Fibroblast of skin of right biceps (primary cell): ENCODE measurements around the gene PECR.

Source experiments
- DNase-seq: peaks from one replicate; pipeline ENCODE4 v3.0.0-alpha.2; 2013

The PECR gene

DNA sequence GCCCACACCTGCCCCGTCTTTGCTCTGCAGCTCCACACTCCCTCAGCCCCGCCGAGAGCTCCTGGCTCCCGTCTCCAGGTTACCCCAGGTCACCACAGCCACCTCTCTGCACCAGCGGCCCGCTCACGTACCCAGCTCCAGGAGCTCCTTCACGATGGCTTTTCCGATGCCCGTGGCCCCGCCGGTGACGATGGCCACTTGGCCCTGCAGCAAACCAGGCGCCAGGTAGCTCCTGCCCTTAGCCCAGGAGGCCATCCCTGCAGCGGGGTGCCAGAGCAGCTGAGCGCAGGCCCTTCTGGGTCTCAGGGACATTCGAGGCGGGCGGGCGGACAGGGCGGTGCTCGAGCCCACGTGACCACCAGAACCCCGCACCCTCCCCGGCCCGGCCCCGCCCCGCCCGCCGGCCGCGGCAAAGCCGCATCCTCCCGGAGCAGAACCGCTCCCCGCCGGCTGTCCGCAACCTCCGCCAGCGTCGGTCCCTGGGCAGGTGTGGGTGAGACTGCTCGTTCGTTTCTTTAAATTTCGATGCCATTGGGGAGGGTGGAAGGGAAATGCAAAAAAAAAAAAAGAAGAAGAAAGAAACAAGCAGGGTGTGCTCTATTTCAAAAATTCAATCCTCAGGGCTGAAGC is at the start of gene PECR, which contains the start of gene TMEM169:
TSS of gene PECR (minus strand) at position 323 of the 630 bp plus-strand sequence. CDS start at position 255, 68 bp downstream.
TSS of gene TMEM169 (plus strand) at position 433 of the 630 bp plus-strand sequence. CDS start 14,045 bp downstream, outside the sequence.
- DNase-seq = peak; percentile 65

DNA sequence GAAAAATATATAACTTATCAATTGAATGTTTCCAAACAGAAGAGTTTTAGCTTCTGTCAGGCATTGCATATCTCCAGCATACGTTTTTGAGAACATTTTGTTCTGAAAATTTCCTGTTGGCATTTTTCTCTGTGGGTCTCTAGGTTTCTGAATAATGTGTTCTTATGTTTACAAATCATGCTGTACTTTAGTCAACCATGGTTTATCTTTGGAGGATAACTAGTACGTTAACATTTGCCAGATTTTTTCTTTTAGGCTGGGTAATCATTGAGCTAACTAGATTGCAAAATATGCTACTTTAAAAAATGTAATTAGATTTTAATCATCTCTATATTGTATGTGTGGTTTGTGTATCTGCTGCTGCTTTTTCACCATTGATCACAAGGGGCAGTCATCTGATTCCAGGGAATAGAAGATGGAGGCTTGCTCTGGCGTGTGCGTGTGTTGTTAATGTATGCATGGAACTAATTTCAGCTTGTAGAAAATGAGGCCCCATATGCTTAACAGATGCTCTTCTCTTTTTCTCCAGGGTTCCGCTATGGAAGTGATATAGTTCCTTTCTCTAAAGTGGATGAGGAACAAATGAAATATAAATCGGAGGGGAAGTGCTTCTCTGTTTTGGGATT is 48.9 kb upstream of the PECR start:
- no peak for DNase-seq

DNA sequence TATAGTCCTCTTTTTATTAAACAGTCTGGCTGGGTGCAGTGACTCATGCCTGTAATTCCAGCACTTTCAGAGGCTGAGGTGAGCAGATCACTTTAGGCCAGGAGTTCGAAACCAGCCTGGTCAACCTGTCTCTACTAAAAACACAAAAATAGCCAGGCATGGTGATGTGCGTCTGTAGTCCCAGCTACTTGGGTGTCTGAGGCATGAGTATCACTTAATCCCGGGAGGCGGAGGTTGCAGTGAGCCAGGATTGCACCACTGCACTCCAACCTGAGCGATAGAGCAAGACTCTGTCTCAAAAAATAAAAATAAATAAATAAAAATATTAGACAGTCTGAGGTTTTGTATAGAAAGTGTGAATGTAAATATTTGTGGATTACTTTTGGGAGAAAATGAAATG is 45.3 kb upstream of the PECR start:
- no peak for DNase-seq

- no peak for DNase-seq
Measured at GRCh38 chr2:216121255-216121654, 39.6 kb upstream of the PECR start.

GRCh38 chr2:216119986-216120385 is 38.4 kb upstream of the PECR start:
- no peak for DNase-seq

DNA sequence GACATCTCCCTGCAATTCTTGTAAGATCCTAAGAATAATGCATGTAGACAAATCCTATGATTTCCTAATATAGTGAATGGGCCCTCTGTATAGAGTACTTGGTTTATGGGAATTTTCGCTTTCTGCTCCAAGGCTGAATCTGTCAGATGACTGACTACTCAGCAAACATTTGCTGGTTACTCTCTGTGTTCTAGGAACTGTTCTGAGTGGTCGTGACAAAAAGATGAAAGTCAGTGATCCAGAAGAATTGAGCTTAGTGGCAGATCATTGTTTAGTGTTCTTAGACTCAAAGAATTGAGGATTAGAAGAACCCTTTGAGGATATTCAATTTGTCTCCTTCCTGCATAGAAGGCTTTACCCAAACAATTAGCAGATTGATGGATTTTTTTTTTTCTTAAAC is 37.5 kb upstream of the PECR start:
- DNase-seq = no peak

GRCh38 chr2:216118474-216118873 is 36.9 kb upstream of the PECR start:
- DNase-seq = no peak

- DNase-seq = peak; percentile 82
Measured at GRCh38 chr2:216117561-216118340, 36.1 kb upstream of the PECR start.

DNA sequence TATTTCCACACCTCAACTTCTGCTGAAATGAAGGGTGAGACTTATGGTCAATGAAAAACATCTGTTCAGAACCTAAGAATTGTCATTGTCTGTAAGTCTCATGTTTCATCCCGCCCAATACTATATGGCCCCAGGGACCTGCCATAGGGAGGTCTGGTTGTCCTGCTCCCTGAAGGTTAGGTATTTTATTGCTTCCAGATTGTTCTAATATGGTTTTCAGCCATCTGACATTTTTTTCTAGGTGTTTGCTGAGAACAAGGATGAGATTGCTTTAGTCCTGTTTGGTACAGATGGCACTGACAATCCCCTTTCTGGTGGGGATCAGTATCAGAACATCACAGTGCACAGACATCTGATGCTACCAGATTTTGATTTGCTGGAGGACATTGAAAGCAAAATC is 34.8 kb upstream of the PECR start:
- DNase-seq = peak; percentile 22

DNA sequence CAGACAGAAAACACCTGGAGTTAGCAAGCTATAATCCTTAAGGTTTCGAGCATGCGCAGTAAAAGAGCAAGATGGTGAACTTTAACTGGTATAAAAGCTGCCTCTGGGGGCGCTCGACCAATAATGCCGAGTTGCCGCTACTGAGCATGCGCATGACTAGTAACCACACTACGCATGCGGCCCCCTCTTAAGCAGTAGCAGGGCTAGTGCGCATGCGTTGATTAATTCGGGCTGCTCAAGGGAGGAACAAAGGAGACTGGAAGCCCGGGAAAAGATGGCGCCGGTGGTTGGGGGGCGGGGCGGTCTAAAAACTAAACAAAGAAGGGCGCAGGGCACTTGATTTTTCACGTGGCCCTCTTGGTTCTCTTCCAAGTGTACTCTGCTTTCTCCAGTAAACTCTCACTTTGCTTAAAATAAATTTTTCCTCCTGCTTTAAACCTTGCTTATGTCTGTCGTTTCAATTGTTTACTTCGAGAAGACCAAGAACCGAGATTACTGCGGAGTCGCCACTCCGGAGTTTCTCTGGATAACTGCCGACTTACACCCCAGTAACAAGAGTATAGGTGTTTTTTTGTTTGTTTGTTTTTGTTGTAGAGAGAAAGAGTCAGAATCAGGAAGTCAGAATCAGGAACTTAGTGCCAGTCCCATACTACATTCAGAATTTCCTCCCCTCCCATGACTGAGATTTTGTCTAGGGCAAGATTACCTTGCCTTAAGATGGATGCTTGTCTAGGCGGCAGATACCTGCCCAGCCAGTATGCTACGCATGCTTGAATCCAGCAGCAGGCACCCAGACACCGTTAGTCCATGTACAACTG is 33.3 kb upstream of the PECR start:
- peak; percentile 99 for DNase-seq

DNA sequence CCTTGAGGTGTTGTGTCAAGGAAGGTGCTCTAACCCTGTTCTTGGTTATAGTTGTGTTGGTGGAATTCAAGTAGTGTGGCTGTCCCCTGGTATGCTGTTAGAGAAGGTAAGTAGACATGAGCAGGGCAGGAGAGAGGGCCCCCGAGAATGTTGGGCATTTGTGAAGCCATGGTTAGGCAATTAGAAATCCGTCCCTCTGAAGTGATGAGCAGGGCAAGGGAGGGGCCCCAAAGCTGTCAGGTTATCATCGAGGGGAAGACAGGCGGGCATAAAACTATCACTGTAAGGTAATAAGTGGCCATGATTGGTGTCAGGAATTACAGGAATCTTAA is 32.7 kb upstream of the PECR start:
- DNase-seq = no peak

GRCh38 chr2:216113572-216113971 is 32.0 kb upstream of the PECR start:
- no peak for DNase-seq

- DNase-seq = no peak
Measured at GRCh38 chr2:216112926-216113325, 31.3 kb upstream of the PECR start.

- DNase-seq = no peak
Measured at GRCh38 chr2:216111122-216111521, 29.5 kb upstream of the PECR start.

- DNase-seq = no peak
Measured at GRCh38 chr2:216110620-216111019, 29.0 kb upstream of the PECR start.

DNA sequence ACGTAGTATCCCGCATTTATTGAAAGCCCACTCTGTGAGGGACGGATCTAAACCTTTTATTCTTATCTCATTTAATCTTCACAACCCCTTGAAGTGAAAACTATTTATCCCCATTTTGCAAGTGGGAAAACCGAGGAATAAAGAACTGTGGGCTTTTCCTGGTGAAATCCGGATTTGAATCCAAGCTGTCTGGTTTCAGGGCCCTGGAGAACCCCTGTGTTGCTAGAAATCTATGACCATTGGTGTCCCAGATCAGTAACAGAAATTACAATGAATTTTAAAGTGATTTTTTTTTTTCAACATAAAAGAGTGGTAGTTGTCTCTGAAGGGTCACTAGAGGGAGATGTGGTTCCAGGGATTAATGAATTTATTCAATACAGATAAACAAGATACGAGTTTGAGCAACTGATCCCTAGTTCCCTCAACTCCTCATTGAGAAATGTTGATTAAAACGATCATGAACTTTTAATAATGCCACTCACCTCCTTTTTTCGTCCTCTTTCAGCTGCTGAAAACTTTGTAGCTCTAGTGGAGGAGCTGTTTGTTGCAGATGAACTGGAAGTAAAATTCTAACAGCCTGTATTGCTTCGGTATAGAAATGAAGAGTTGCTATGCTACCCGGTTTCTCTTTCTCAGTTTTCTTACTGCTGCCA is 28.5 kb upstream of the PECR start:
- DNase-seq = peak; percentile 59

DNA sequence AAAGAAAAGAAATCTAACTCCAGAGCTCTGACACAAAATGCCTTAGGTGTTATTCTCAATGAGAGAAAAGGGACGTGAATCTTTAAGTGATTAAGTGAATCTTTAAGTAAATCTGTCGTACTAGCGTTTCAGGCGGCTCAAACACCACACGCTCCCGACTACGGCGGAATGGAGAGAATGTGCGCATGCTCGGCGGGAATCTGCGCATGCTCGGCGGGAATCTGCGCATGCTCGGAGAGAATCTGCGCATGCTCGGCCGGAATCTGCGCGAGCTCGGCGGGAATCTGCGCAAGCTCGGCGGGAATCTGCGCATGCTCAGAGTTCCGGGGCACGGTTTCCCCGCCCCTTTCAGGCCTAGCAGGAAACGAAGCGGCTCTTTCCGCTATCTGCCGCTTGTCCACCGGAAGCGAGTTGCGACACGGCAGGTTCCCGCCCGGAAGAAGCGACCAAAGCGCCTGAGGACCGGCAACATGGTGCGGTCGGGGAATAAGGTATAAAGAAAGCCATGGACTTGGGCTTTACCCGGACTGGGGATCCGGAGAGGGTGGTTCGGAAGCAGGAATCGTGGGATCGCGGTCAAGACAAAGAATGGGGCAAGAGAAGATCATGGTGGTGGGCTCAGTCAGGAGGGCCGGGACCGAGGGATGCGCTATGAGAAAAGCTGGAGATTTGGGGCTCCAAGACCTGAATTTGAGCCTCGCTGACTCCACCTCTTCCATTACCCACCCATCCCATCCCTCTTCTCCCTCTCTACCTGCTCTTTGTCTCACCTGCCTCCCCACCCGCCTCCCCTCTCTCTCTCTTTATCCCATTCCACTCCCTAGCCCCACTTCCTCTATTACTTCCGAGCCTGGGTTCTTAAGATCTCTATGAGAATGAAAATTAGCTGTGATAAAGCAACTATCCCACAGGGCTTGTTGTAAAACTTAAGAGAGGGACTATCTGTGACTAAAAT is 27.6 kb upstream of the PECR start, which contains the start of gene XRCC5:
TSS of gene XRCC5 (plus strand) at position 382 of the 955 bp plus-strand sequence. CDS start at position 471, 89 bp downstream.
- peak; percentile 96 for DNase-seq

- no peak for DNase-seq
Measured at GRCh38 chr2:216108310-216108966, 26.8 kb upstream of the PECR start.

DNA sequence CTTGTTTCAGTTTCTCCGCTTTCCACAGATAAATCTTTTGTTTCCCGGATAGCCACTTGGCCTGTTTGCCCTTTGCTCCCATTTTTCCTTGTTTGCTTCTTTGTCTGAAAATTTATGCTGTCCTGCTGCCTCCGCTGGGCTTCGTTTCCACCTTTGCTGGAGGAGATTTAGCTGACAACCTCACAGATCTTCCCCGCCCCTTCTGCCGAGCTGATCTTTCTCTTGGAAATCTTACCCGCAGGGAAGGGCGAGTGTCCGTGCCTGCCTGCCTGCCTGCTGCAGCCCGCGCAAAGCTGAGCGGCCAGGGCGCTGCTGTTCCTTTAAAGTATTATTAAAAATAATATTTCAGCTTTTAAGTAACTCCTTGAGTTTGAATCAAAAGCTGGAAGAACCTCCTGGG is 26.2 kb upstream of the PECR start:
- no peak for DNase-seq

GRCh38 chr2:216107320-216107719 is 25.7 kb upstream of the PECR start:
- no peak for DNase-seq

- no peak for DNase-seq
Measured at GRCh38 chr2:216104691-216105090, 23.1 kb upstream of the PECR start.
